ENCODE results near the gene MOAP1. TPM values are rescaled to one million over a fixed set of nuclear protein-coding genes. Genes with fewer than 3 reads are reported as not detected.
"Not testable (repeated sequence)": the region's sequence is repeated elsewhere in the genome, so short reads cannot be mapped to it uniquely, and the experiment has no call there.

MOAP1 gene
- total and polyA plus RNA-seq, 8 donors, result 0.87 to 44.1 (median 19.2) TPM

DNA sequence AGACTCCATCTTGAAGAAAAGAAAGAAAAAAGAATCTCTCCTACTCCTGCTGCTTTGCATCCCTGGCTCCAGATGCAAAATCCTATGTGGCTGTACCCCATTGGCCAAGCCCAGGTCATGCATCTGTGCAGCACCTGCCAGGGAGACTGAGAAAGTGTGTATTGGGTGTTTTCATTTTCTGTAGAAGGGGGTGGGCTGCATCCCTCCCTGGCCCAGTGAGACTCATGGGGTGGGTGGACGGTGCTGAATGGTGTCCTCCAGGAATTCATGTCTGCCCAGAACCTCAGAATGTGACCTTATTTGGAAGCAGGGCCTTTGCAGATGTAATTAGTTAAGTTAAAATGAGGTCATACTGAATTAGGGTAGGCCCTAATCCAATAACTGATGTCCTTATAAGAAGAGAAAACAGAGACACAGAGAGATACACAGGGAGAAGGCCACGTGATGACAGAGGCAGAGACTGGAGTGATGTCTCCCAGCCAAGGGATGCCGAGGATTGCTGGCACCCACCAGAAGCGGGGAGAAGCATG is 23.2 kb downstream of the MOAP1 start:
- intact Hi-C loops (cut with DNase I; ENCODE audit: low total_unique reads), result no loop called here
- no peak overlapping the region for H3K27ac ChIP-seq
- no peak for DNase-seq
- no peaks in the 10 kb centered on the region for H3K4me1 ChIP-seq
- H3K27me3 ChIP-seq, result no peaks in the 10 kb centered on the region
- TF ChIP-seq EP300 (IDR thresholded peaks at IDR 0.05) (no peak), POLR2AphosphoS5 (IDR thresholded peaks at IDR 0.05) (no peak), POLR2A (IDR thresholded peaks at IDR 0.05) (no peak)
- TF ChIP-seq, protein P1, sequence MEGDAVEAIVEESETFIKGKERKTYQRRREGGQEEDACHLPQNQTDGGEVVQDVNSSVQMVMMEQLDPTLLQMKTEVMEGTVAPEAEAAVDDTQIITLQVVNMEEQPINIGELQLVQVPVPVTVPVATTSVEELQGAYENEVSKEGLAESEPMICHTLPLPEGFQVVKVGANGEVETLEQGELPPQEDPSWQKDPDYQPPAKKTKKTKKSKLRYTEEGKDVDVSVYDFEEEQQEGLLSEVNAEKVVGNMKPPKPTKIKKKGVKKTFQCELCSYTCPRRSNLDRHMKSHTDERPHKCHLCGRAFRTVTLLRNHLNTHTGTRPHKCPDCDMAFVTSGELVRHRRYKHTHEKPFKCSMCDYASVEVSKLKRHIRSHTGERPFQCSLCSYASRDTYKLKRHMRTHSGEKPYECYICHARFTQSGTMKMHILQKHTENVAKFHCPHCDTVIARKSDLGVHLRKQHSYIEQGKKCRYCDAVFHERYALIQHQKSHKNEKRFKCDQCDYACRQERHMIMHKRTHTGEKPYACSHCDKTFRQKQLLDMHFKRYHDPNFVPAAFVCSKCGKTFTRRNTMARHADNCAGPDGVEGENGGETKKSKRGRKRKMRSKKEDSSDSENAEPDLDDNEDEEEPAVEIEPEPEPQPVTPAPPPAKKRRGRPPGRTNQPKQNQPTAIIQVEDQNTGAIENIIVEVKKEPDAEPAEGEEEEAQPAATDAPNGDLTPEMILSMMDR (IDR thresholded peaks at IDR 0.05), result no peak
- H3K36me3 ChIP-seq, result no peaks in the 10 kb centered on the region
- no peak overlapping the region for H3K4me3 ChIP-seq
- no peaks in the 10 kb centered on the region for H3K9me3 ChIP-seq
- 63 to 84% (median 74%) methylated on average over 4 of the region's 4 CpGs for WGBS, 5 donors

DNA sequence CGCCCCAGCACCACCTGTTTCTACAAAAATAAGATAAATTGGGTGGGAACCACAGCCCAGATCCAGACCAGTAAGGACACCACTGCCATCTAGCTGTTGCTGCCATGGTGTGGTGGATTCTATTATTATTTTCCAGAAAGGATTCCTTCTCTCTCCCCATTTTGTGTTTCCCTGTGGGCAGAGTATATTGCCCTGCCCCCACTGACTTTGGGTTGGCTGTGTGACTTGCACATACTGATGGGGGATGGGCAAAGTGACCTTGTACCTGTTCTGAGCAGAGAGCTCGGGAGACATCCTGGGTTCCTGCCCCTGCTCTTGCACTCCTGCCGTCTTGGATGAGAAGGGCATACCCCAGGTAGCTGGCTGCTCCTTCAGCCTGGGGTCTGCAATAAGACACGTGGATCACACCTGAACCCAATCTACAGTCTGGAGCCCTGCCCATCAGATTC is 24.3 kb downstream of the MOAP1 start:
- 23 to 40% (median 29%) methylated on average over 4 of the region's 4 CpGs for WGBS, 5 donors
- Histone ChIP-seq H3K27me3 (no peaks in the 10 kb centered on the region), H3K36me3 (no peaks in the 10 kb centered on the region), H3K4me1 (no peaks in the 10 kb centered on the region), H3K4me3 (no peak overlapping the region), H3K27ac (no peak overlapping the region), H3K9me3 (no peaks in the 10 kb centered on the region)
- TF ChIP-seq POLR2AphosphoS5 (IDR thresholded peaks at IDR 0.05) (no peak), EP300 (IDR thresholded peaks at IDR 0.05) (no peak)
- TF ChIP-seq, protein P1 (IDR thresholded peaks at IDR 0.05), result peak in 3 of 7 experiments; percentile 16 to 42 (median 17)
- DNase-seq, result peak in 1 of 2 donors; percentile 53
- intact Hi-C loops (cut with DNase I; ENCODE audit: low total_unique reads), result no loop called here

DNA sequence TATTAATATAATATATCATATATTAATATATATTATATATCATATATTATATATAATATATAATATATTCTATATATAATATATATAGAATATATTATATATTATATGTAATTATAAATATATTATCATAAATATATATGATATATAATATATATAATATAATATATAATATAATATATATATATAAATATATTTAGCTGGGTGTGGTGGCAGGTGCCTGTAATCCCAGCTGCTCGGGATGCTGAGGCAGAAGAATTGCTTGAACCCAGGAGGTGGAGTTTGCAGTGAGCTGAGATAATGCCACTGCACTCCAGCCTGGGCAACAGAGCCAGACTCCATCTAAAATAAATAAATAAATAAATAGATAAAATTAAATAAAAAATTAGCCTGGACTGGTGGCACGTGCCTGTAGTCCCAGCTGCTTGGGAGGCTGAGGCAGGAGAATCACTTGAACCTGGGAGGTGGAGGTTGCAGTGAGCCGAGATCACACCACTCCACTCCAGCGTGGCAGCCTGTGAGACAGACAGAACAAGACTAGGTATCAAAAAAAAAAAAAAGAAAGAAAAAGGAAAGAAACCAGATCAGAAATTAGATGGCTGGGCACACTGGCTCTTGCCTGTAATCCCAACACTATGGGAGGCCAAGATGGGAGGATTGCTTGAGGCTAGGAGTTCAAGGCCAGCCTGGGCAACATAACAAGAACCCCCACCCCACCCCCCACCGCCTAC is 24.9 kb downstream of the MOAP1 start:
- H3K4me3 ChIP-seq; H3K27me3 ChIP-seq; H3K9me3 ChIP-seq; H3K4me1 ChIP-seq; H3K36me3 ChIP-seq; H3K27ac ChIP-seq; intact Hi-C loops (cut with DNase I; ENCODE audit: low total_unique reads); DNase-seq: not testable (repeated sequence)
- 46 to 65% (median 50%) methylated on average over 5 of the region's 5 CpGs for WGBS, 5 donors

DNA sequence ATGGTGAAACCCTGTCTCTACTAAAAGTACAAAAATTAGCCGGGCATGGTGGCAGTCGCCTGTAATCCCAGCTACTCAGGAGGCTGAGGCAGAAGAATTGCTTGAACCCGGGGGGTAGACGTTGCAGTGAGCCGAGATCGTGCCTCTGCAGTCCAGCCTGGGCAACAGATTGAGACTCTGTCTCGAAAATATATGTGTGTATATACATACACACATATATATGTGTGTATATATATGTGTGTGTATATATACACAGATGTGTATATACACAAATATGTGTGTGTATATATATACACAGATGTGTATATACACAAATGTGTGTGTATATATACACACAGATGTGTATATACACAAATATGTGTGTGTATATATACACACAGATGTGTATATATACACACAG is 26.3 kb downstream of the MOAP1 start:
- WGBS, 5 donors, result 74 to 92% (median 90%) methylated on average over 7 of the region's 7 CpGs
- H3K27ac ChIP-seq; H3K9me3 ChIP-seq; intact Hi-C loops (cut with DNase I; ENCODE audit: low total_unique reads); DNase-seq; H3K4me1 ChIP-seq; H3K4me3 ChIP-seq; H3K36me3 ChIP-seq; H3K27me3 ChIP-seq: not testable (repeated sequence)

DNA sequence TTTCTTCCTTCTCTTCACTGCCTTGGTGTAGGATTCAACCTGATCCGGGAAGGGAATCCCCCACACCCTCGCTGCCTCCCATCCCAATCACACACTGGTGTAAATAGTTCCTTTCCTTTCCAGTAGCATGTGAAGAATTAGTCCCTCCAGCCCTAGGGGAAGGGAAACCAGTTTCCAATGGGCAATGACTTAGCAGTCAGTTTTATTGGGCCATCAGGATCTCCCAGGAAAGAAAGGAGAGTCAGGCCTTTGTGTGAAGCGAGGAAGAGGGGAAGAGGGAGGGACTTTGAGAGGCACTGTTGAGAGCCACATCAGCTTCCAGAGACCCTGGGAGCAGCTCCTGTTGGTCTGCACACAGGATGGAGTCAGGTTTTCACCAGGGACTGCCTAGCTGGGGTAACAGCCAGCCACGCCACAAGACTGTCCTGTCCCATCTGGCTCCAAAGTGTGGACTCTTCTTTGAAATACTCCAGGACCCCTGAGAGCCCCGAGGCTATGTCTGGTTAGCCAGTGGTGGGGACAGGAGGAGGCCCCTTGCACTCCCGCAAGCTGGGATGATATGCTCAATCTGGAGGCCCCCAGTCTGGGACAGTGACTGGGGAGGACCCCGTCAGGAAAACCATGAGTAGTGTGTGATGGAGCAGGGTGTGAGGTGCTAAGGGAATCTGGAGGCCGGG is 27.9 kb downstream of the MOAP1 start:
- no peaks in the 10 kb centered on the region for H3K4me1 ChIP-seq

More for the DNA sequence above, 27.9 kb downstream of the MOAP1 start:
- WGBS, 5 donors, result 84 to 94% (median 89%) methylated on average over 7 to 8 of the region's 8 CpGs
- DNase-seq, result no peak
- intact Hi-C loops (cut with DNase I; ENCODE audit: low total_unique reads), result no loop called here
- Histone ChIP-seq H3K4me3 (no peak overlapping the region), H3K27ac (no peak overlapping the region), H3K27me3 (no peaks in the 10 kb centered on the region), H3K9me3 (no peaks in the 10 kb centered on the region), H3K36me3 (no peaks in the 10 kb centered on the region)
- TF ChIP-seq EP300 (IDR thresholded peaks at IDR 0.05), result no peak
- TF ChIP-seq, protein P1 (IDR thresholded peaks at IDR 0.05), result no peak
- no peak for TF ChIP-seq POLR2AphosphoS5 (IDR thresholded peaks at IDR 0.05)
- no peak for TF ChIP-seq POLR2A (IDR thresholded peaks at IDR 0.05)

All from stomach (tissue), 9 donors.